Fibroblast of gingiva (primary cell): ENCODE measurements around the gene GRP.

Experiments used
- DNase-seq: peaks from one replicate; pipeline ENCODE4 v3.0.0-alpha.2; 2011; ENCODE audit warnings: low read depth

GRP gene

DNA sequence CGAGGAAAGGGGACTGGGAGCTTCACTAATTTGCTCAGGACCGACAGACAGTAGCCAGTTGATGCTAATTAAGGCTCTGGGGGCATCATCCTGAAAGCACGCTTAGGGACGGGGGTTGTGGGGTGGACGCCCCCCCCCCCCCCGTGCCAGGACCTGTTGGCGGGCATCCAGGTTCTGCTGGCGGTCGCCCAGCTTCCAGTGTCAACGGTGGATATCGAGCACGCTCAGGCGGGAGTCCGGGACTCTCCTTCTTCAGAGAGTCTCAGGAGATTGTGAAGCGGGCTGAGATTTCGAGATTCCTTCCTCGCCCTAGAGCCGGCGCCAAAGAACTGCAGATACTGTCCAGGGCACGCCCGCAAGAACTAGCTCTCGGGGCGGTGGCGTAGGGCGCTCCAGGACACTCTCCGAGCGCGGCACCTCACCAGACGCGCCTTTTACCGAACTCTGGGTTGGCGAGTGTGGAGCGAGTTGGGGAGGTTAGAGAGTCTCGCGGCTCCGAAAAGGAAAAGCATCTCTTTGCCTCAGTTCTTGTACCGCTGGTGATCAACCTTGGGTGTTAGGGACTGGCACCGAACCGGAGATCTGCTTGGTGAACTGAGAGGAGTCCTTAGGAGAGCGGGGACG lies 47.7 kb downstream of the GRP start:
- no peak for DNase-seq

DNA sequence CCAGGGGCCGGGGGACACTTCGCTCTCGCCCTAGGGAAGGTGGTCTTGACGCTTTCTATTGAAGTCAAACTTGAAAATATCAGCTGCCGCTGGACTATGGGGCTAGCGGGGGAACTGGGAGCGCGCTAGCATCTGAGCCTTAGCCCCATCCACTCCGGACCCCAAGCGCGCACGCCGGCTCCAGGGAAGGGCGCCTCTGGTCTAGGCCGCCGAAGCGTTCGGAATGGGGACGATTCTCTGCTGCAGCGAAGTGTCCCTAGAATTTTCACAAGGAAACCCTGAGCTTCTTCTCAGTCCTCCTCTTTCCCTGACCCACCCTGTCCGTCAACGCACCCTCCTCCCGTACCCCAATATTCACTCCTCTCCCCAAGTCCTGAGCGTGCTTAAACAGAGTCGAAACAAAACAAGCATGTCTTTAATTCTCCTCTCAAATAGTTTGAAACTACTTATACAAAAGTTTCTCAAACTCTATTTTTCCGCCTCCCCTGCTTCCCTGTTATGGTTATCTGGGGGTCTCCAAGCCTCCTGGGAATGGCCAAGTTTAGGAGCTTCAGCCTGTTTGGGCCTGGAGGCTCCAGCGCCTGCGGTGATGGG lies 48.3 kb downstream of the GRP start:
- DNase-seq, result no peak

- no peak for DNase-seq
Measured at GRCh38 chr18:59268721-59269562, 49.0 kb downstream of the GRP start.

- no peak for DNase-seq
Measured at GRCh38 chr18:59269563-59270119, 49.7 kb downstream of the GRP start.

GRCh38 chr18:59270689-59271257 lies 50.8 kb downstream of the GRP start:
- no peak for DNase-seq

DNA sequence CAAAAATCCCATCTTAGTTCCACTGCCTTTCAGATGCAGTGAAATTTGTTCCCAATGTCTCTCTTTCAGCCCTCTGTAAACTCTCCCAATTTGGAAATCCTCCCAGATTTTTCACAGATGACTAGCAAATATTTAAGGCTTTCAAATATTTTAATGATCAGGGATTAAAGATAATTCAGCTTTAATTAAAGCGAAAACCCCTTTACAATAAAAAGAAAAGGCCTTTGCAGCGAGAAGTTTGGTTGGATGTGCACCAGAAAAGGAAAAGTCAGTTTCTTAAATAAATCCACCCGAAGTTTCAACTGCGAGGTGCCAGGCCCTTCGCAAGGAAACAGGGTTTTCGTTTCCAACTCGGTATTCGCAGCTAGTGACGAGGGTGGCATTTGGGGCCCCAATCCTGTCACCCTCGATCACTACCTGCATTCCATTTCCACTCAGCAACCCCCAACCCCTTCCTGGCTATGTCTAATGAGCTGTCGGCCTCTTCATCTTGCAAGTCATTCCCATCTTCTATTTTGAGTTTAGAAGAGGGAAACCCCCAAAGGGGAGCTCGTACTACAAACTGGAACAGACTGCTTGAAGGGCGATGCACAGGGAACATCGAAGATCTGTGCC lies 51.8 kb downstream of the GRP start:
- DNase-seq, result no peak

DNA sequence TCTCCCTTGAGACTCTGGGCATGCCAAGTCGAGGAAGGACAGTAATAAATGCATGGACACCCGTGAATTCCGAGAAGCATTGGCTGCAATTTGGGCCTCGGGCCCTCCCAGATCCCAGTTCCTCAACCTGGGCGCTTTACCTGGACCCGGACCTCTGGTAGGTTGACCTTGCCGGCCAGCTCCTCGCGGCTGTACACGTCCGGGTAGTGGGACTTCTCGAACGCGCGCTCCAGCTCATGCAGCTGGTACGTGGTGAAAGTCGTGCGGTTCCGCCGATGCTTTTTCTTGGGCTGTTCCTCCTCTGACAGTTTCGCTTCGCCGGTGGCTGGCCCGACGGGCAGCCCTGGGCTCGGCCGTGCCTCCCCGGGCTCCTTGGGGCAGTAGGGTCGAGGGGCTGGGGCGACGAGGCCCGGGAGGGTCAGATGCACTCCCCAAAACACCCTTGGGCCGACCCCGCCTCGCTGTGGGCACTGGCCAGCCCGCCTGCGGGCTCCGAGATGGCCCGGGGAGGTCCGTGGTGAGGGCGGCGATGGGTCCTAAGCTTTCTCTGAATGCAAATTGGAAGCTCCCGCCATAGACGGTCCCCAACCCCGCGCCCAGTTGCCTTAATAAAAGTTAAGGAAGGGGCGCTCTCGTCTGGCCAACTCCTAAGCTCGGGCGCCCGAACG lies 52.4 kb downstream of the GRP start:
- DNase-seq, result no peak

DNA sequence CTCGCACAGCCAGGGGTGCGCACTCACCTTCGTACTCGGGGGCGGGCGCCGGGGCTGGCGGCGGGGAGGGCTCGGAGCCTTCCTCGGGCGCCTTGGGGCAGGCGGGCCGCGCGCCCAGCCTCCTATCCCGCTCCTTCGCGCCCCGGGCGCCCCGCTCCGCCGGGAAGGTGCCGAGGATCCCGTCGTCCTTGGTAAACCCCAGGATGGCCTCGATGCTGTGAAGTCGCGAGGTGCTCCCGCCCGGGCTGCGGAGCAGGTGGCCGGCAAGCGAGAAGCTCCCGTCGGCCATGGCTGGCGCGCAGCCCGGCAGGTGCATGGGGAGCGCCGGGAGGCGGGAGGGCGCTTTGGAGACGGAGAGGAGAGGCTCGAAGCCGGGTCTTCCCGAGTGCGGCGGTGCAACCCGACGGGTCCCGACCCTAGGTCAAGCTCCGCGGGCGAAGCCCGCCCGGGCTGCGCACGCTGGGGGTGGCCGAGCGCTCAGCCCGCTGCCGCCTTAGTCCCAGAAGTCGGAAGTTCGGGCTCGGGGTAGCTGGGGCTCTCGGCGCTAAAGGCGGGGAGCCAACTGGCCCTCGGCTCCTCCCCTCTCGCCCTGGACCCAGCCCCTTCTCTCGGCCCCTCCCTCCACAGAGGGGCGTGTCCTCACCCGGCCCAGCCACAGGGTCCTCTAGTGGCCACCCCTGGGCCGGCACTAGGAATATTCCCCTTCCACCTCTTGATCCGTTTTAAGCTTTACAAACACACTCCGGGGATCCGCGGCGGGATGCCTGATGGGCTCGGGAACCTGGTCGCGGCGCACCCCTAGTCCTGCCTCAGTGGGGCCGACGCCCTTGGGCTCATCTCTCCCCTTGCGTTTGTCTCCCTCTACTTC lies 53.2 kb downstream of the GRP start, which contains the start of gene RAX:
Gene RAX (minus strand): TSS at position 564 of the 868 bp plus-strand sequence. CDS start 248 bp downstream, at position 316.
- DNase-seq, result no peak

- DNase-seq, result no peak
Measured at GRCh38 chr18:59273759-59274532, 54.0 kb downstream of the GRP start.

GRCh38 chr18:59274533-59274928 lies 54.6 kb downstream of the GRP start:
- no peak for DNase-seq

DNA sequence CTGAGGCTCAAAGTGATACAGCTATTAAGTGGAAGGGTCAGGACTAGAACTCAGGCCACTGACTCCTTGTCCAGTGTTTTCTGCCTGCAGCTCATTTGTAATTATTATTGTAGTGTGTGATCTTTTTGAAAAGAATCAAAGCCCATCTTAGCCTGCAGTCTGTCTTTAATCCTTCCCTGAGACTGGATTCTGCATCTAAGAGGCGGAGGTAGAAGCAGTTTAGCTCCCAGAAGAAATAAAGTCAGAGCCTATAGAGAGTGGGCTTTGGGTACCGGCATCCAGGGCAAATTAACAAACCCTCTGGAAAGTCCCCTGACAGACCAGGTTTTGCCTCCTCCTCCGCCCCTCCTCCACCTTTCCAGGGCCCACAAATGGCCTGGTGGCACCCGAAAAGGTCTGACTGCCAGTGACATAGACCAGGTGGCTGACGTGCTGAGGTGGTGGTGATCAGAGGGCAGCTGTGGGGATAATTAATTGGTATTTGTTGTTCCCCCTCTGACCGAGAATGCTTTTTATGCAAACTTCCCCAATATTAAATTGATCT lies 55.5 kb downstream of the GRP start:
- DNase-seq, result no peak

DNA sequence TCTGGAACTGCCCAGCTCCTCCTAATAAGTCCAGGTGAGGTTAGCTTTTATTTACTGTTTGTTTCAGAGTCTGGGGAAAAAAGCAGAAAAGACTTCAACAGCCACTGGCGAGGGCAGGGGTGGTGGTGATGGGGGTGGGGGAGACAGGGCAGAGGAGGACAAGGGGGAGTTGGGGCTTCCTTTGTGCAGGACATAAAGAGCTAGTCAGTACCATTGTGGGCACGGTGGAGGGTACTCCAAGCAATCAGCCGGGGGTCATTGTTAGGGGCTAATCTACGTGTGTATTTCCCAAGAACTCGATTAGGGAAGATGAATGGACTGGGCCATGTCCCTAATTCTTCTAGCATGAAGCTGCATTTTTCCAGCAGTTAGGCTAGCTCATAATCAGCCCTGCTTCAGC lies 56.1 kb downstream of the GRP start:
- DNase-seq, result no peak

DNA sequence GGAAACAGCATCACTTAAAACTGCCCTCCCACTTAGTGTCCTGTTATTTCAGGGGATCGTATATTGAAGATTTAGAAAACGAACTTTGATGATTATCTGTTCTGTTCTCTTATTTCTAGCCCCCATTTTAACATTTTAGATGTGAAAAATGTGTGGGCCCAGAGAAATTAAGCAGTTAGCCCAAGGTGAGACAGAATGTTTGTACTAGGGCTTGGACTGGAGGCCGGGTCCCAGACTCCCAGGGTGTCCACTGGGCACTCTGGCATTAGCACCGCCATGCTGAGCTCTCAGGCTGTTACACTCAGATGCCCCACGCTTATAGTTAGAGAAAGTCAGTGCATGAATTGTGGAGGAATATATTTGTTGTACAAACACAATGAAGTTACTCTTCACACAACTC lies 58.8 kb downstream of the GRP start:
- DNase-seq, result no peak

- DNase-seq, result no peak
Measured at GRCh38 chr18:59279193-59279592, 59.2 kb downstream of the GRP start.

DNA sequence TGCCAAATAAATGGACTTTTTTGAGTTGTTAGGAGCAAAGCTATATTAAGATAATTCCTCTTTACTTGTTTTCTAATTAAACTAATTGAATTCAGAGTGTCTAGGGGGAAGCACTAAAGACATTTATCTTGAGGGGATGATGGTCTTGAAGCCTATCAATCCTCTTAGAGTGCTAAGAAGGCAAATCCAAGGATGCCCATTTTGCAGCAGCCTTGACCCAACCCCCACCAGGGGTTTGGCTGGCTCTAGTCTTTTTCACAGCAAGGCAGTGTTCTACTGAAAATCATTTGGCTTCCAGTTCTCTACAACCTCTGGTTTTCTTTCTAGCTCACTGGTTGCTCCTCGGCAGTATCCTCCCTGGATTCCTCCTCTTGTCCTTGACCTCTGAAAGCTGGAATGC lies 59.8 kb downstream of the GRP start:
- DNase-seq, result no peak
